Measurements from ENCODE around the gene ASTN2.

The ASTN2 gene

DNA sequence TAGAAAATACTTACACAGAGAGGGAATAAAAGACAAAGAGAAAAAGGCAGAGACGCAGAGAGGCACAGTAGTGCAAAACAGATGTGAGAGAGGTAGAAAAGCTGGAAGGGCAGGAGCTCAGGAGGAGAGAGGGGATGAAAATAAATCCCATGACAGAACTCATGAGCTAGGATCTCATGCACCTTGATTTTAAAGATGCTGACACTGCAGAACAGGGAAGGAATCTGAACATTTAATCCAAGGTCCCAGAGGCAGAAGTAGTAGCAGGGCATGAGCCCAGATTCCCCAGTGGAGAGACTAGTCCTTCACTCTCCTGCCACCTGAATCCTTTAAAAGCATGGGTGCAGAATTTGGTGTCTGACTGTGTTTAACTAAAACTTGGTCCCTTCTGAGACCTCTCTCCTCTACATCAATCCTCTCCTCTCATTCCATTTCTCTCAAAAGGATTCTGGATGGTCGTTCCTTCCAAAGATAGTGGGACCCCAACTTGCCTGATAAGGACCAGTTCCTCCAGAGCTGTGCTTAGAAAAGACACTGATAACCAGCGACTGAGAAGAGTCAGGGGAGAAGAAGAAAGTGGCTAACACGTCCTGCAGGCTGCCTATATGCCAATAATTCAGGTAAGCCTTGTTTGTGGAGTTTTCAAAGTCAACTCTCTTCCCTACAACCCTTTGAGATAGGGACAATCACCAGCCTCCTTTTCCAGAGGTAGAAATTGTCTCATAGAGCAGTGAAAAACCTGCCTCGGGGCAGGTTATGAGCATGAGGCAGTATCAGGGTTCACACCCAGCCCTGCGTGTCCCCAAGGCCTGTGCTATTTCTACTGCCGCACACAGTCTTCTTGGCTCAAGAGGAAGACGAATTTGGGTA, 931.0 kb downstream of the ASTN2 start:
- no peak for FAIRE-seq

DNA sequence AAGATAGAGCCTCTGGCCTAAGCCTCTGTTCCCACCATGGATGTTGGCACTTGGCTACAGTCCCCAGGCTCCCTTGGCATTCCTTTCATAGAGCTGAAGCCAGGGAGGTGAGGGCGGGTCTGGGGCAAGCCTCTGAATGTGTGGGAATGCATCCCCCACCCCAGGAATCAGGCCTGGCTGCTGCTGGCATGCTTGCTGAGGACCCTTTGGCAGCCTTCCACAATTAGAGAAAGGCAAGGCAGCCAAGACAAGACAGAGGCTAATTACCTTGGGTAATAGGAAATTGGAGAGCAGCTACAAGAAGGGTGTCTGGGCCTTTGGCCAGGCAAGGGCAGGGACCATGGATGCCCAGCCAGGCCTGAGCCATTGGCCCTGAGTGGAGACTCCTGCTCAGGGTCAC, 932.1 kb downstream of the ASTN2 start:
- FAIRE-seq (no peak), DNase-seq (ENCODE audit: insufficient read length, low spot score) (no peak)
- TF ChIP-seq POLR2A (IDR thresholded peaks at IDR 0.05; ENCODE audit: low read depth, low read length): no peak

More for the DNA sequence above, 931.0 kb downstream of the ASTN2 start:
- DNase-seq (ENCODE audit: insufficient read length, low spot score): no peak
- TF ChIP-seq POLR2A (IDR thresholded peaks at IDR 0.05; ENCODE audit: low read depth, low read length): no peak

GRCh38 chr9:116480700-116481099, 934.2 kb downstream of the ASTN2 start:
- FAIRE-seq: no peak
- TF ChIP-seq POLR2A (IDR thresholded peaks at IDR 0.05; ENCODE audit: low read depth, low read length): no peak
- DNase-seq (ENCODE audit: insufficient read length, low spot score): no peak

GRCh38 chr9:116479967-116480366, 934.9 kb downstream of the ASTN2 start:
- FAIRE-seq: no peak
- no peak for TF ChIP-seq POLR2A (IDR thresholded peaks at IDR 0.05; ENCODE audit: low read depth, low read length)
- DNase-seq (ENCODE audit: insufficient read length, low spot score): no peak

DNA sequence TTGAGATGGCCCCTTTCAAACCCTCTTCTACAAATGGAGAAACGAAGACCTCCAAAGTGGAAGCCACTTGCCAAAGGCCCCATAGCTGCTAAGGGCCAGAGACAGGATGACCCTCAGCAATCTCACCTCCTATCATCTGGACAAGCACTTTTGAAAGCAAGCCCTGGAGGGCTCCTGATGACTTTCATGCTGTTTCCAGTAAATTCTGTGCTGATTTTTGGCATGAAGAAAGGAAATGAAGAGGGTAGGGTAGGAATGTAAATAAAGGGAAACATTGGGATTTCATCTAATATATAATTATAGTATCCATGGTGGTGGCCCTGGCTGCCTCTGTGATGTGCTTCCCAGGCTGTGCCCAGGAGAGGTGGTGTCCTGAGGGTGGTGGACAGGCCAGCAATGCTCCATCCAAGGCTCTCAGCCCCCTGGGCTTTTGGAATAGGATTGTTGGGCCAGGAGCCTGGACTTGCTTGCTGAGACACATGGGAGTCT, 935.8 kb downstream of the ASTN2 start:
- no peak for TF ChIP-seq POLR2A (IDR thresholded peaks at IDR 0.05; ENCODE audit: low read depth, low read length)
- FAIRE-seq (no peak), DNase-seq (ENCODE audit: insufficient read length, low spot score) (no peak)

DNA sequence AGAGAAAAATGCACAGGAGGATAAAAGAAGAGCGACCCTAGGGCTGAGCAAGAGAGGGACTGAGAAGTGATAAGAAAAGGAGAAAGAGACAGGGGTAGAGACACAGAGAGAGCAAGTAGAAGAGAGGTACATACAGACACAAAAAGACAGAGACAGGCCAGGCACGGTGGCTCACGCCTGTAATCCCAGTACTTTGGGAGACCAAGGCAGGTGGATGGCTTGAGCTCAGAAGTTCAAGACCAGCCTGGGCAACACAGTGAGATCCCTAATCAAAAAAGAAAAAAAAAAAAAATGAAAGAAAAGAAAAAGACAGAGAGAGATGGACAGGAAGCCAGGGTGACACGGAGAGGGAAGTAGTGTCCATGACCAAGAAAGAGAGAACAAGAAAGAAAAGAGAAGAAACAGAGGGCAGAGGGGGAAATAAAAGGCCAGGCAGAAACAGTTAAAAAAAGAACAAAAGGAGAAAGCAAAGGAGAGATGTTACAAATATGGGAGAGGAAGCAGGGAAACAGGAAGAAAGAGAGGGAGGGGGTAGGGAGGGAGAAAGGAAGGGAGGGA, 937.2 kb downstream of the ASTN2 start:
- FAIRE-seq (no peak), DNase-seq (ENCODE audit: insufficient read length, low spot score) (no peak)
- no peak for TF ChIP-seq POLR2A (IDR thresholded peaks at IDR 0.05; ENCODE audit: low read depth, low read length)

DNA sequence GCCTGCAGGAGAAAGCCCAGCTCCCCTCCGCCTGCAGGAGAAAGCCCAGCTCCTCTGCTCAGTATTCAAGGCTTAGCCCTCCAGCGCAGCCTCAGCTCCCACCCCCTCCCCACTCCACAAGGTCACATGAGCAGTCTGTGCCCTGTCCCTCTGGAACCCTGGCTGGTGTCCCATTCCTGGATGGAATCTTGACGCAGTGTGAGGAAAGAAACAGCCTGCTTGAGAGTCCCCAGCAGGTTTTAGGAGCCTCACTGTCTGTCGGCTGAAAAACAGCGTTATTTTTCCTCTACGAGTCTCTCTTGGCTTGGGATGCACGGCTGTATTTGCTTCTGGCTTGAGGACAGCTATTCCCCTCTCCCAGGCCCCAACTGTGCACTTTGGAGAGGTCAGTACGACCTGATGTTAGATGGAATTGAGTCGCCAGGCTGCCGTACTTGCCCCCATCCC, 937.9 kb downstream of the ASTN2 start:
- TF ChIP-seq POLR2A (IDR thresholded peaks at IDR 0.05; ENCODE audit: low read depth, low read length): no peak
- FAIRE-seq: no peak
- no peak for DNase-seq (ENCODE audit: insufficient read length, low spot score)

- FAIRE-seq (no peak), DNase-seq (ENCODE audit: insufficient read length, low spot score) (no peak)
- TF ChIP-seq POLR2A (IDR thresholded peaks at IDR 0.05; ENCODE audit: low read depth, low read length): no peak
These were observed 938.9 kb downstream of the ASTN2 start for GRCh38 chr9:116476002-116476401.

GRCh38 chr9:116475201-116475600, 939.7 kb downstream of the ASTN2 start:
- FAIRE-seq (peak; percentile 55), DNase-seq (ENCODE audit: insufficient read length, low spot score) (no peak)
- TF ChIP-seq POLR2A (IDR thresholded peaks at IDR 0.05; ENCODE audit: low read depth, low read length): no peak

- FAIRE-seq (no peak), DNase-seq (ENCODE audit: insufficient read length, low spot score) (no peak)
- TF ChIP-seq POLR2A (IDR thresholded peaks at IDR 0.05; ENCODE audit: low read depth, low read length): no peak
These were observed 942.8 kb downstream of the ASTN2 start for GRCh38 chr9:116471944-116472506.

DNA sequence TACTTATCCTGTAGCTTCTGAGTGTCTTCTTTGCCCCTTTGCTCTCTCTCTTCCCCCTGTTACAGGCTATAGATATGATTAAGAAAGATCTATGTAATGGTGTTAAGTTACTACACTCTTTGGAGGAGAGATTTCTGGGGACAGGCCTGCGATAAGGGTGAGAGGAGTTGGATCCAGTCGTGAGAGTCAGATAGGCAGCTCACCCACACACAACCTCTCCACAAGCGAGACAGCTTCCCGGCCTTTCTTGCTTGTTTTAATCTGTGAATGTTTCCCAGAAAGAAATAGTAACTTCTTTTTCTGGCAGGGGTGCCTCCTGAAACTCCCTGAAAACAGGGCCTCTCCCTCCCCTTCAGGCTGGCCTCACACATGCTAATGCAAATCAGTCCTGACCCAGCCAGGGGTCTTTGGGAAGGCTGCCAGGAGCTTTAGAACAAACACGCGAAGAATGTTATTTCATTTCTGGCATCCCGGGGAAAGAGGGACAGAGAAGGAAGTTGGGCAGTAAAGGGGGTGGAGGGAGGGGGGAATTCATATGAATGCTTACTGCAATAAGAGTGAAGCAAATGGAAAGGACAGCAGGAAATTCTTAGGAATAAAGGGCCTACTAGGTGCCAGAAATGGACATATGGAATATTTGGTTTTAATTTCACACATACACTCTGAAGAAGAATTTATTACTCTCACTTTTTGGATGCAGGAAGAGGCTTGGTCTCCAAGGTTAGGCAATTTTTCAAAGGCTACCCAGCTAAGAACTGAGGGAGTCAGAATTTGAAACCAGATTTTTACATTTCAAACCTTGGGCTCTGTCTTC, 943.6 kb downstream of the ASTN2 start:
- FAIRE-seq: no peak
- DNase-seq (ENCODE audit: insufficient read length, low spot score): no peak
- no peak for TF ChIP-seq POLR2A (IDR thresholded peaks at IDR 0.05; ENCODE audit: low read depth, low read length)

- no peak for TF ChIP-seq POLR2A (IDR thresholded peaks at IDR 0.05; ENCODE audit: low read depth, low read length)
- DNase-seq (ENCODE audit: insufficient read length, low spot score): no peak
- FAIRE-seq: no peak
These were observed 945.9 kb downstream of the ASTN2 start for GRCh38 chr9:116468793-116469527.

DNA sequence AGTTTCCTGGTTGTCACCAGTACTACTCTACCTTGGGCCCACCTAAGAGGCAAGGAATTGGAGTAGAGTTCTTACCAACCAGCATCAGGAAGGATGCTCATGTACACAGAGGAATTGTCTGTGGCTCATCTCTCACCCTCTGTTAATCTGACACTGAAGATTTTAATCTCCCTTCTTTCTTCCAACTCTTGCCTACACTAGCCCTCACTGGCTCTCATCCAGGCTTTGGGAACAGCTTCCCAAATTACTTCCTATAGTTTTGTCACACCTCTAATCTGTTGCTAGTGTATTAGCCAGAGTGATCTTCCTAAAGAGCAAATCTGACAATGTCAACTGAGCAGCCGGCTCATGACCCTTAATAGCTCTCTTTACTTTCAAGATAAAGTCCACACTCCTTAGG, 946.5 kb downstream of the ASTN2 start:
- FAIRE-seq (peak; percentile 6), DNase-seq (ENCODE audit: insufficient read length, low spot score) (no peak)
- TF ChIP-seq POLR2A (IDR thresholded peaks at IDR 0.05; ENCODE audit: low read depth, low read length): no peak
